GM04503 (cell line): ENCODE measurements around the gene MRFAP1.
A peak's percentile ranks its signal among the peaks of the same experiment; 100 is the strongest.
"Not testable (repeated sequence)": the region's sequence is repeated elsewhere in the genome, so short reads cannot be mapped to it uniquely, and the experiment has no call there.

ENCODE experiments used
- DNase-seq: peaks from one replicate; pipeline ENCODE4 v3.0.0-alpha.2; 2012; ENCODE audit warnings: low read depth

Gene MRFAP1

DNA sequence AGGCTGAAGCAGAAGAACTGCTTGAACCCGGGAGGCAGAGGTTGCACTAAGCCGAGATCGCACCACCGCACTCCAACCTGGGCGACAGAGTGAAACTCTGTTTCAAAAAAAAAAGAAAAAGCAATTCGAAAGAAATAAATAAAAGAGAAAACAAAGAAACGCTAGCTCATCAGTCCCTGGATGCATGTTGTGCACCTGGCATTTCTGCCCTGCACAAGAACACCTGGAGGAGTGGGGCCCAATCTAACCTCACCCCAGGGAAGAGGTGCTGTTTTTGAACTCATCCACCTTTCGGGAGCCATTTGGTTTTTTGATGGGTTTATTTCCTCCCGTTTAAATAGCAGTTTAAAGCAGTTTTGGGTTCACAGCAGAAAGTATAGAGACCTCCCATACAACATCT is 5.7 kb upstream of the MRFAP1 start:
- DNase-seq = no peak

DNA sequence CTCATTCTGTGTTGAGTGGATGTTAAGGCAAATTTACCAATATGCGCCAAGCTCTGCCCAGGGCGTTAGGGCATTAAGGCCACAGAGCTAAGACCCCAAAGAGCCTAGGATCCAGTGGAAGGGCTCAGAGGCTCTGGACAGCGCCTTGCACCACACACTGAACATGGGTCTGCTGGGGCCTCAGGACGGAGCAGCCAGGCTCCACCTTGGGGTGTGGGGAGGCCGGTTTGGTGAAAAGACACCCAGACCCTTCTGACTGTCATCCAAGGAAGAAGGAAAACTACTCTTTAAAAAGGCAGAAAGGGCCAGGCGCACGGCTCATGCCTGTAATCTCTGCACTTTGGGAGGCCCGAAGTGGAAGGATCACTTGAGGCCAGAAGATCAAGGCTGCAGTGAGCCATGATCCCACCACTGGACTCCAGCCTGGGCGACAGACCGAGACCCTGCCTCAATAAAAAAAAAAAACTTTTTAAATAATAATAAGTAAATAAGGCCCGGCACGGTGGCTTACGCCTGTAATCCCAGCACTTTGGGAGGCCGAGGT is 1.3 kb upstream of the MRFAP1 start:
- DNase-seq = no peak

GRCh38 chr4:6641164-6641970 is 882 bp downstream of the MRFAP1 start:
- DNase-seq = peak; percentile 13

- no peak for DNase-seq
Measured at GRCh38 chr4:6641971-6642320, 1.5 kb downstream of the MRFAP1 start.

DNA sequence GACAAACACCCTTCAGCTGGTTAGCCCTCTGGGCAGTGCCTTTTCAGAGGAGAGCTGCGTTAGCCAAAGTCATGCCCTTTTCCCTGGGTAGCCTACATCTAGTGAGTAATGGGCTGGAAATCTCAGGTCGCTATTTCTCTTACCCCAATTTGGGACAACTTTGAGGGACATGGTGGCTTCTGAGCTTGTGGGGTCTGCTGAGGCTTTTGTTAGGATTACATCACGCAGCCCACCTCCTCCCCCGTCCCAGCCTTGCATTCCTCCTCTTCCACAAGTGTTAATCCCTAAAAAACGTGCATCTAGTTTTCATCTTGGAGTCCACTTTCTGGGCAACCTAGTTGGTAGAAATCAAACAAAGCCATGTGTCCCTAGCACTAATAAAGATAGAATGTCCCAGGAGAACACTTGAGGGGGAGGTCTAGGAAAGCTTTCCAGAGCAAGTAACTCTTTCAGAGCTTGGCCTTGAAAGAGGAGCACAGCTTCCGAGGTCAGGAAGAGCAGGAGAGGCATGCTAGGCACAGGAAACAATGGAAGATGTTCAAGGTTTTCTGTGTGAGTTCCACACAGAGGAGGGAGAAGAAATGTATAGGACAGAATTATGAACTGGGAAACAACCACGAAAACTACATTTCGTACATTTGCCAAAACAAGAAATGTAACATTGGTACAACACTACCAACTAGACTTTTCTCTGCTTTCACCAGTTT is 2.8 kb downstream of the MRFAP1 start:
- no peak for DNase-seq

- DNase-seq = no peak
Measured at GRCh38 chr4:6644792-6645530, 4.5 kb downstream of the MRFAP1 start.

DNA sequence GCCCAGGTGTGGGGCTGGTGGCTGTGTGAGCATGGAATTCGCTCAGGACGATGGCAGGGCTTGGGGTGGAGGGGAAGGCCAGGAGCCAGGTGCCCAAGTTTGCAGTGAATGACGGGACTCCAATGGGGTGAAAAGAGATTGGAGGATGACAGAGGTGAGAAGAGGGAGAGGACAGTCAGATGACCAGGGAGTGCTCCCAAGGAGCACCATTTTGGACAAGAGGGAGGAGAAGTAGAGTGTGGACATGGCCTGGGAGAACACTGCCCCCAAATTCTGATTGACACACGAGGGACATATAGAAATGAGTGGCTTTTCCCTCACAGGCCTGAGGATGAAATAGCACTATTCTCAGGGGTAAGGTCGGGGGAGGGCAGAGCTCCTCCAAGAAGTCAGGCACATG is 6.7 kb downstream of the MRFAP1 start:
- DNase-seq = no peak

DNA sequence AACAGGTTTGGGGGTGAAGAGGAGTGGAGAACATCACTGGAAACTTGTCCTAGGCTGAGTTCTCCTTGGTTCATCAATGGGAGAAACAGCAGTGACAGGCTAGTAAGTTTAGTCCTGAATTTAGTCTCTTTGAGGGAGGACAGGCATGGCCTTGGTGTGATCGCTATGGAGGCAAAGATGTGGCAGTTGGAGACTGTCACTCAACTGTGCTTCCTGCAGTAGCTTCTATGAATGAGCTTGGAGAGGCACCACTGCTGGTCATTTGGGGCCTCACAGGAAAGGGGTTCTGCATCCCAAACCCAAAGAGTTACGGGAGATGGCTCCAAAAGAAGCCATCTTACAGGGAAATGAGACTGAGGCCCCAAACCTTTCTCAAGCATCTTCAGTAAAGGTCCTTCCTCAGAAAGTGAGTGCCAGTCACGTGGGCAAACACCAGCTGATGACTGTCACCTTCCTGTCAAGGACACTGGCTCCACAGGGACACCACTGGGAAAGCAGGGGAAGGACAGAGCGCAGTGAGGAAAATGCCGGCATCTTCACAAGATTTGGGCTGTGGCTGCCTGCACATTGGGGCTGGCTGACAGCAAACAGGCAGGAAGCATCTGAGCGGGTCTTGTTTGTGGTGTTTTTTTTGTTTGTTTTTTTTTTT is 7.2 kb downstream of the MRFAP1 start:
- no peak for DNase-seq

GRCh38 chr4:6649216-6649615 is 8.7 kb downstream of the MRFAP1 start:
- DNase-seq = no peak

DNA sequence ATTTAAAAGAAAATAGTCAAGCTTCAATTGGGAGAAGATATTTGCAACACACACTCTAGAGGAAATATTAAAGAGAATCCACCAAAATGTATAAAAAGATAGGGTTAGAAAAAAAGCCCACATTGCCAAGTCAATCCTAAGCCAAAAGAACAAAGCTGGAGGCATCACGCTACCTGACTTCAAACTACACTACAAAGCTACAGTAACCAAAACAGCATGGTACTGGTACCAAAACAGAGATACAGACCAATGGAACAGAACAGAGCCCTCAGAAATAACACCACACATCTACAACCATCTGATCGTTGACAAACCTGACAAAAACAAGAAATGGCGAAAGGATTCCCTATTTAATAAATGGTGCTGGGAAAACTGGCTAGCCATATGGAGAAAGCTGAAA is 13.7 kb downstream of the MRFAP1 start:
- DNase-seq = not testable (repeated sequence)

- not testable (repeated sequence) for DNase-seq
Measured at GRCh38 chr4:6655291-6655690, 14.8 kb downstream of the MRFAP1 start.

DNA sequence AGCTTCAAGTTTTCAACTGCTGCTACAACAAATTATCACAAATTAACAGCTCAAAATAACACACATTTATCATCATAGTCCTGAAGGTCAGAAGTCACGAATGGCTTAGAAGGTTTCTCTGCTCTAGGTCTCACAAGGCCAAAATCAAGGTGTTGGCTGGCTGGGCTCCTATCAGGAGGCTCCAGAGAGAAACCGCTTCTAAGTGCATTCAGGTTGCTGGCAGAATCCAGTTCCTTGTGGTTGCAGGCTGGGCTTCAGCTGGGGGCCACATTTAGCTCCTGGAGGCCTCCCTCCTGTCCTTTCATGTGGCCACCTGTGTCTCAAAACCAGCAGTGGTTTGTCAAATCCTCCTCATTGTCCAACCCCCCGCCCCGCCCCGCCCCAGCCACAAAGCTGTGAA is 15.4 kb downstream of the MRFAP1 start:
- no peak for DNase-seq

- no peak for DNase-seq
Measured at GRCh38 chr4:6657242-6658208, 17.0 kb downstream of the MRFAP1 start.

DNA sequence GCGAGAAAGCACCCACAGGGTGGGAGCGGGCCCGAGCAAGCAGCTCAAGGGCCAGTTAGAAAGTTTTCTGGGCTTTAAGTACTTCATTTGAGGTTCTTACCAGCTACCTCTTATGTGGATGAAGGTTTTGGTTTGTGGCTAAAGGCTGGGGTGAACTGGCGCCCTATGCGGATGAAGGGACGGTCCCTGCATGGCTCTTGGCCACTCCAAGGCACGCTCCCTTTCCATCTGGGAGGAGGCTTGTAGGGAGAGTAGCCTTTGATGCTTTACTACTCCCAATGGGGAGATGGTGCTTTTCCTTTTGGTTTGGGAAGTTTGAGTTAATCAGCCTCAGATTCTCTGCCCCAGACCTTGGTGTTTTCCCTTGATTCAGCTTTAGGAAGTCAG is 17.7 kb downstream of the MRFAP1 start:
- no peak for DNase-seq

- peak; percentile 3 for DNase-seq
Measured at GRCh38 chr4:6658597-6659075, 18.2 kb downstream of the MRFAP1 start.

DNA sequence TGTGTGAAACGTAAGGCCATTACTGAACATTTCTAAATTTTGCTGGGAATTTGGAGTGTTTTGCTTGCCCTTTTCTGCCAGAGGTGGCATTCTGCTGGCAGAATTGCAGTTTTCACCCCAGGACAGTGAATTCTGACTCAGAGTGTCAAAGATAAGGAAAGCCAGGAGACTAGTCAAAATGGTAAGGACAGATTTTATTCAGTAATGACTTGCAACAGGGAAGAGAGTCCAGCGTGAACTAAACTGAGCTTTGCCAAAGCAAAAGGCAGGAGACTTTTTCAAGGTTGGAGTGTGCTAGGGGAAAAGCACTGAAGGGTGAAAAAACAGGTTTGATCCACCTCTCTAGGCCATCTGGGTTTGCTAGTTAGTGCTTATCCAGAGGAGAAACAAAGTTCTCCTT is 19.4 kb downstream of the MRFAP1 start:
- DNase-seq = no peak

DNA sequence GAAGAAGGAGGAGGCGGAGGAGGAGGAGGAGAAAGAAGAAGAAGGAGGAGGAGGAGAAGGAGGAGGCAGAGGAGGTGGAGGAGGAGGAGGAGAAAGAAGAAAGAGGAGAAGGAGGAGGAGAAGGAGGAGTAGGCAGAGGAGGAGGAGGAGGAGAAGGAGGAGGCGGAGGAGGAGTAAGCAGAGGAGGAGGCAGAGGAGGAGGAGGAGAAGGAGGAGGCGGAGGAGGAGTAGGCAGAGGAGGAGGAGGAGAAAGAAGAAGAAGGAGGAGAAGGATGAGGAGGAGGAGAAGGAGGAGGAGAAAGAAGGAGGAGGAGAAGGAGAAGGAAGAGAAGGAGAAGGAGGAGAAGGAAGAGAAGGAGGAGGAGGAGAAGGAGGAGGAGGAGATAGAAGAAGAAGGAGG is 19.9 kb downstream of the MRFAP1 start:
- no peak for DNase-seq

GRCh38 chr4:6662591-6662990 is 22.1 kb downstream of the MRFAP1 start:
- no peak for DNase-seq

GRCh38 chr4:6663596-6664393 is 23.3 kb downstream of the MRFAP1 start:
- DNase-seq = no peak

GRCh38 chr4:6665320-6665654 is 24.8 kb downstream of the MRFAP1 start:
- no peak for DNase-seq
